ENCODE data around the gene PARD6B.
"Not testable (repeated sequence)": the region's sequence is repeated elsewhere in the genome, so short reads cannot be mapped to it uniquely, and the experiment has no call there.

Gene PARD6B

DNA sequence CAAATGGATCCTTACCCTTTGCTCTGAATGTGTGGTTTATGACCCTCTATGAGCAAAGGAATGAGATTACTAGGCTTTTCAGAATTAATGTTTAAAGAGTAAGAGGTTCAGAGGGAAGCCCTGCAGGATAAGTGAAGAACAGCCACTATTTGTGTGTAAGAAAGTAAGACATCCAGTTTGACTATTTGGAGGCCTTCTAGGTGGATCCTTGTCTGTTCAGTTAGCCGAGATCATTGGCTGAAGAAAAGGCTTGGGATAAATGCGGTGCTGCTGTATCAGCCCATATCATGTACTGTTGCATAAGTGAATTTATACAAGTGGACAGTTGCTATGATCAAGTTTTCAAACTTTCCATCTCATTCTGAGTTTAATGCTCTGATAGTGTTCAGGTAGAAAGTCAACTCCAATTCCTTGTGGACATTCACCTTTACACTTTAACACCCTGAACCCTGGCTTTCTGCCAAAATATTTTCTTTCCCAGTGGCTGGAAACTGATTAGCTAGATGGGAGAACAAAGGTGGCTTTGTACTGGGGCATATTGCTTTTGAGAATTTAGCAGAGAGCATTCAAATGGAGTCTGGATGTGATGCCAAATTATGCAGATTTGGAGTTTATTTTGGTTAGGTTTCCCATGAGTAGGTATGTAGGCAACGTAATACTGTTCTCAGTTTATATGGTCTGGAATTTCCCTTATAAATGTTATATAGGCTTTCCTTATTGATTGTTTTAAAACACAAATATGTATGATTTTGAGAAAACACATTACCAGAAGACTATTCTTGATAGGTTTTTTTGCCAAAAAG is 15.0 kb downstream of the PARD6B start:
- no peak for DNase-seq

DNA sequence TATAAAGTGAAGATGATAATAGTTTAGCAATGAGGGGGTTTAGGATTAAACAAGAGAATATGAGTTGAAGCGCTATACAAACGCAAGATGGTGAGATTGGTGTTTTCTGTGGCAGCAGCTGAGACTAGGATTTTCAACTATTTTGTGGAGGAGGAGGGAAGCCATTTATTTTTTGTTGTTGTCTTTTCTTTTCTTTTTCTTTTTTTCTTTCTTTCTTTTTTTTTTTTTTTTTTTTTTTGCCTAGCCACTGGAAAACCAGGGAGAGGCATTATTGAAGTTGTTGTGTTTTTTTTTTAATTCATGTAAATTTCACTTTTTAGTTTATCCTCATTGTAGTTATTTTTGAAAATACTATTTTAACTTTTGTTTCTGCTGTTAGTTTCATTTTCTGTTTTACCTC is 15.9 kb downstream of the PARD6B start:
- DNase-seq = no peak

DNA sequence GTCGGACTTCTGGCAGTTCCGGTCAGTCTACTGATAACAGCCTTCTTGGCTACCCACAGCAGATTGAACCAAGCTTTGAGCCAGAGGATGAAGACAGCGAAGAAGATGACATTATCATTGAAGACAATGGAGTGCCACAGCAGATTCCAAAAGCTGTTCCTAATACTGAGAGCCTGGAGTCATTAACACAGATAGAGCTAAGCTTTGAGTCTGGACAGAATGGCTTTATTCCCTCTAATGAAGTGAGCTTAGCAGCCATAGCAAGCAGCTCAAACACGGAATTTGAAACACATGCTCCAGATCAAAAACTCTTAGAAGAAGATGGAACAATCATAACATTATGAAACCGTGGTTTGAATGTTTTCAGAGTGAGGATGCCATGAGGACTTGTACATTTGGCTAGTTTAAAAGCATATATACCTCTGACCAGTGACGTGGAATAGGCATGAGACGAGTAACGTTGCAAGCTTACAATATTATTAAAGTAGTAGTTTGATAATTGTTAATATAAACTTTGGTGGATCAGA is 18.8 kb downstream of the PARD6B start:
- DNase-seq = no peak

DNA sequence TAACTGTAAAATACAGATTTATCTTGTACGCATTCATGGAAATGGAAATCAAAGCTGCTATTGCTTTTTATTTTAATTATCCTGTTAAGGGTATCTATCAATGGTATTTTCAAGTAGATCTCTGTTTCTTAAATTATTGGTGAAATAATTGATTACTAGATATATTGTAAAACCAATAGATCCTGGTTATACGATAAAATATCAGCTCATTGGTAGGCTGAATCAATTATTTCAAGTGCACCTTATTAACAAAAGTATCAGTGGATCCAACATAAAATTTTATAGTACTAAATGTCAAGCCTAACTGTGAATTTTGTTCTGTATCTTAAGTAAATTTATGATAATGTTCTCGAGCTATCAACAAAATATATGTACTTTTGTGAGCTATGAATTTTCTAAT is 21.8 kb downstream of the PARD6B start:
- DNase-seq = no peak

DNA sequence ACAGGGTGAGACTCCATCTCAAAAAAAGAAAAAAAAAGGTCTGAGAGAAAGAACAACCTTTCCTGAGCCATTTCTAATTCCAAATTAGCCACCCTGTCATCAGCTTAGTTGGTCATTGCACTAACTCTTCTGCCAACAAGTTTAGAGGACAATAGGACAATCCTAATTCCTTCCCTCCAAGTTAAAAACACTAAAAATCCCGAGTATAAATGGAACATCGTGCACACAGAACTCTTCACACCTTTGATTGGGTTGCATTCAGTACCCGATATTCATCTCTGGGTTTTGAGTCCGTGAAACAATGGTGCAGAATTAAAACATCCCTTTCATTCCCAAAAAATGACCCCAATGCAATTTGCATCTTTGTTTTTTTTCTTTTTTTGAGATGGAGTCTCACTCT is 23.0 kb downstream of the PARD6B start:
- no peak for DNase-seq

DNA sequence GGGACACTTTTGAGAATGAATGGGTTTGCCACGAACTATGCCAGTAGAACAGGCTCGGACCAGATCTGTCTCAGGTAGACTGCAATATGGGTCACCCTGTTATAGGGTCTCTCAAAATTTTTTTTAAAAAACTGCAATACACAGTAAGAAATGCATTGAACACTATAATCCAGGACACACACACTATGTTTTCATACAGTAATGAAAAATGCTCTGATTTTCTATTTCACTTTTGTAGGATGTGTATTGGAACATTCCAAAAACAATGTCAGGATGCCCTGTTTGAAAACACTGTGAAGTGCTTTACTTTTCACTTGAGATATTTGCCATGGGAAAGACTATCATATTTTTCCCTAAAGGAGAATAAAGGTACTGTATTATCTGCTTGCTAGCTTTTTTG is 25.1 kb downstream of the PARD6B start:
- DNase-seq = no peak

DNA sequence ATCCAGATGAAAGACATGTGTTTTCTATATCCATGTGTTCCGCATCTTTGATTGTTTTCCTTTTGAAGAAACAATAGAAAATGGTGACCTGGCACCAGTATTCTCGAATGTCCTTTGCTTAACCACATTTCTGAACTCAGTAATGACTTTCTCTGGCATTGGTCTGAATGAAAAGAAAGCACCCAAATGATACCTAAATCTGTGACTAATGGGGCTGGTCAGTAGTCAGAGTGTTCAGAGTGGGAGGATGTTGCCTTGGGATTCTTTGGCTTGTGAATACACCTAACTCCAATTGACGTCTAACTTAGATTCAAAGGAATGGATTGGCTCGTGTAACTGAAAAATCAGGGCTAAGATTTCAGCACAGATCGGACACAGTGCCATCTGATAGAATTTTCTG is 27.1 kb downstream of the PARD6B start:
- no peak for DNase-seq

DNA sequence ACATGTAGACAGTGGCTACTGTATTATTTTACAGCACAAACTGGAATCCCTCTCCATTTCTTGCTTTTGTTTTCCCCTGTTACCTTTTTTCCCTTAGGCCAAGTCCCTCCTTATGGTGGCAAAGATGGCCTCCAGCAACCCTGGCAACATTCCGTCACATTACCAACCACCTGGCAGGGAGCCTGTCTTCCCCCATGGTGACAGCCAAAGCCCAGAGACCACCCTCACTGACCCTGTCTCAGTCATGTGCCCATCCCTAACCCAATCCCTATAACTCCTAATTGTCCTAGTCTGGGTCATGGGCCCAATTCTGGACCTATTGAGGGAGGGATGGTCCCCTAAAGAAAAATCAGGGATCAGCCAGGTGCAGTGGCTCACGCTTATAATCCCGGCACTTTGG is 27.6 kb downstream of the PARD6B start:
- DNase-seq = no peak

DNA sequence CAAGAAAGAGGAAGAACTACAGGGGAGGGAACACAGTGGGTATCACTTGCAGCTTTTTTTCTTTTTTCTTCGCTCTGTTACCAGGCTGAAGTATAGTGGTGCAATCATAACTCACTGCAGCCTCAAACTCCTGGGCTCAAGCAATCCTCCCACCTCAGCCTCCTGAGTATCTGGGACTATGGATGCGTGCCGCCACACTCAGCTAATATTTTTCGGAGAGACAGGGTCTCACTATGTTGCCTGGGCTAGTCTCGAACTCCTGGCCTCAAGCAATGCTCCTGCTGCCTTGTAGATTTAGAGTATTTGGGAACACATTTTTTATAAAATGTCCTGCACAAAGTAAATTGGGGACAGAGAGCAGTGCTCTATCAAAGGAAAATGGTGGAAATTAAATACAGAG is 28.3 kb downstream of the PARD6B start:
- DNase-seq = no peak

DNA sequence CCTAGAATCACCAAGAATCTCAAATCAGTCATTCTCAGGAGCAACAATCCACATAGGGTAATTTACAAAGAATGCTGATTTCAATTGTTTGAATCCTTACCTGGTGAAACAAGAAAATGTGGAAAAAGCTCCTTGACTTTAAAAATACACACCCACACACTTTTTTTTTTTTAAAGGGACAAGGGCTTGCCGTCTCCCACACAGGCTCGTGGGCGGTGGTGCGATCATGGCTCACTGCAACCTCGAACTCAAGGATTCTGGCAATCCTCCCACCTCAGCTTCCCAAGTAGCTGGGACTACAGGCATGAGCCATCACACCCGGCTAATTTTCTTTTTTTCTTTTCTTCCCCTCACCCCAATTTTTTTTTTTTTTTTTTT is 30.7 kb downstream of the PARD6B start:
- no peak for DNase-seq

DNA sequence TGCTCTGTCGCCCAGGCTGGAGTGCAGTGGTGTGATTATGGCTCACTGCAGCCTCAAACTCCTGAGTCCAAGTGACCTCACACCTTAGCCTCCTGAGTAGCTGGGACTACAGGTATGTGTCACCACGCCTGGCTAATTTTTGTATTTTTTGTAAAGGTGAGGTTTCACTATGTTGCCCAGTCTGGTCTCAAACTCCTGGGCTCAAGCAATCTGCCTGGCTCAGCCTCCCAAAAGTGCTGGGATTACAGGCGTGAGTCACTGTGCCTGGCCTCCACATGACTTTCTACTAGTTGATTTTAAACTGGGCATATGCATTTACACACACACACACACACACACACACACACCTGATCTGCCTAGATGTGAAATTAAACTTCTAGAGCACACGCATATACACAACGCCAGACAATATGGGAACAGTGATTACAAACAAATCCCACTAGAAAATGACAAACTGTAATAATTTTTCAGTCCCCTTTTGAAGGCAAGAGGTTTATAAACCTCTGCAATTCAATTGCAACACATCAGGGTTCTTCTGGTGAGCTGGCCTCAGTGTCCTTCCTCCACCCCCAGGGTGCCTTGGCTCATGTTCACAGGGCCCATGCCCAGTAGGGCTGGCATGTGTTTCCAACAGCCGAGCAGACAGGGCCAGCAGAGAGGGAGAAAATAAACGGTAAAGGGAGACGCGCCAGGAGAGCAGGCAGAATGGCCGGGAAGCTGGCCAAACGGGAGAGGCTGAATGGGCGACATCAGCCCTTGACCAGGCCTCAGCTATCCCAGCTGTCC is 31.2 kb downstream of the PARD6B start:
- DNase-seq = no peak

DNA sequence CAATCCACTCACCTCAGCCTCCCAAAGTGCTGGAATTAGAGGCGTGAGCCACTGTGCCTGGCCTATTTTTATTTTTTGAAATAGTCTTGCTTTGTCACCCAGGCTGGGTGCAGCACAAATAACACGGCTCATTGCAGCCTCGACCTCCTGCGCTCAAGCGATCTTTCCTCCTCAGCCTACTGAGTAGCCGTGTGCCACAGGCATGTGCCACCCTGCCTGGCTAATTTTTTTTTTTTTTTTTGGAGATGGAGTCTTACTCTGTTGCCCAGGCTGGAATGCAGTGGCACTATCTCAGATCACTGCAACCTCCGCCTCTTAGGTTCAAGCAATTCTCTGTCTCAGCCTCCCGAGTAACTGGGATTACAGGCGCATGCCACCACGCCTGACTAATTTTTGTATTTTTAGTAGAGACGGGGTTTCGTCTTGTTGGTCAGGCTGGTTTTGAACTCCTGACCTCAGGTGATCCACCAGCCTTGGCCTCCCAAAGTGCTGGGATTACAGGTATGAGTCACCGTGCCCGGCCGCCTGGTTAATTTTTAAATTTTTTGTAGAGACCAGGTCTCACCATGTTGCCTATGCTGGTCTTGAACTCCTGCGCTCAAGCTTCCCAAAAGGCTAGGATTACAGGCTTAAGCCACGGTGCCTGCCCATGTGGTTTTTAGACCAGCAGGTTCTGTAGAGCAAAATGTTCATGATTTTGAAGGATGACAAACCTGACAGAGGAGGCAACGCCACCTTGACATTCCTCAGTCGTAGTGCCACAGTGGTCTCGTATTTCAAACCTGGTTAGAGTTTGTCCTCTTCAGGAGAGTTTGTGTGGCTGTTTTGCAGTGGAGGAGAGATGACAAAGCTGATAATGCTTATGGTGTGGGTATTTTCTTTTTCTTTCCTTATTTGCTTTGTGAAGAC is 32.4 kb downstream of the PARD6B start:
- not testable (repeated sequence) for DNase-seq

DNA sequence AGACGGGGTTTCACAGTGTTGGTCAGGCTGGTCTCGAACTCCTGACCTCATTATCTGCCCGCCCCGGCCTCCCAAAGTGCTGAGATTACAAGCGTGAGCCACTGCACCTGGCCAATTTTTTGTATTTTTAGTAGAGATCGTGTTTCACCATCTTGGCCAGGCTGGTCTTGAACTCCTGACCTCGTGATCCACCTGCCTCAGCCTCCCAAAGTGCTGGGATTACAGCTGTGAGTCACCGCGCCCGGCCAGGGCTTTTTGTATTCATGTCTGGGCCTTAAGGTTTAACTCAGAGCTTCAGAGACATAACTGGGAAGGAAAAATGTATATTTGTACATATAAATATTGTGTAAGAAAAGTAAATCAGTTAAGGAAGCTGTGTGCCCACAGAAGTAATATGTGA is 33.9 kb downstream of the PARD6B start:
- not testable (repeated sequence) for DNase-seq

DNA sequence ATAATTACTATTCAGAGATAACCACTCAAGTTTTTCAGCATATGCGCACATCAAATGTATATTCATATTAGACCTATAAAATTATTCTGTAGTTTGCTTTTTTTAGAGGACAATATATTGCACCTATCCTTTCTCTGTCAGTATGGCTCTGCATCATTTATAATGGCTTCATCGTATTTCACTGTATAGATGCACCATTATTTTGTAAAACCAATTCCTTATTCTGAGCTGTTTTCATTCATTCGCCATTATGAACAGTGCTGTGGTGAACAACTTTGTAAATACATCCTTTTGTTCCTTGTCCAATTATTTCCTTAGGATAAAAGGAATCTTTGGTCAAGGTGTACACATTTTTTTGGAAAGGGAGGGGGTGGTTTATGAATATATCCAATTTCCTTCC is 34.3 kb downstream of the PARD6B start:
- no peak for DNase-seq

DNA sequence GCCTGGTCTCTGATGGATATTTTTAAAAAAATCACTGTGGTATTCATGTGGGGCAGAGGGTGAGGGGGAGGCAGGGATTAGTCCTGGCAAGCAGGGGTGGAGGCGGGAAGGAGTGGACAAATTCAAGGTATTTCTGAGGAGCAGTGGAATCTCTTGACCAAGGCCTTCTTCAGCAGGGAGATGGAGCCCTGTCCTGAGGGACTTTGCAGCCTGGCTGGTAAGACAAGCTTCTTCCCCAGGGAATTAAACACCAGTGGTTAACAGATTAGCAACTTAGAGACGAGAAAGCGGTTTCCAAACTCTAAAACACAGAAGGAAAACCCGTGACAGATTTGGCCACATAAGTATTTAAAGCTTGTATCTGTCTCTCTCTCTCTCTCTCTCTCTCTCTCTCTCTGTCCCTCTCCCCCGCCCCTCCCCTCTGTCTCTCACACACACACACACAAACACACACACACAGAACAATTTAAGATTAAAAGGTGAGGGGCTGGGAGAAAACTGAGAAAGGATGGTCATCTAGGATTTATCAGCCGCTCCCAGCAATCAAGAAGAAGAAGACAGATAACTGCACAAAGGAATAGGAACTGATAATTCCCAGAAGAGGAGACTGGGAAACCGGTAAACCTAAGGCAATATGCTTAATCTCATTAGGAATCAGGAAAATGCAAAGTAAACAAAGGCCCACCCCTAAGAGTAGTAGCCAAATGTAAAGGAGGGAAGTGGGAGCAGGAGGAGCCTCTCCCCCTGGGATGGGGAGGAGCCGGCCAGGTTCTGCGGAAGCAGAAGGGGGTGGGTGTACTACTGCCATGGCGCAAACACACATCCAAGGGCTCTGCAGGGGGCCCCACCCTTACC is 35.8 kb downstream of the PARD6B start:
- not testable (repeated sequence) for DNase-seq

DNA sequence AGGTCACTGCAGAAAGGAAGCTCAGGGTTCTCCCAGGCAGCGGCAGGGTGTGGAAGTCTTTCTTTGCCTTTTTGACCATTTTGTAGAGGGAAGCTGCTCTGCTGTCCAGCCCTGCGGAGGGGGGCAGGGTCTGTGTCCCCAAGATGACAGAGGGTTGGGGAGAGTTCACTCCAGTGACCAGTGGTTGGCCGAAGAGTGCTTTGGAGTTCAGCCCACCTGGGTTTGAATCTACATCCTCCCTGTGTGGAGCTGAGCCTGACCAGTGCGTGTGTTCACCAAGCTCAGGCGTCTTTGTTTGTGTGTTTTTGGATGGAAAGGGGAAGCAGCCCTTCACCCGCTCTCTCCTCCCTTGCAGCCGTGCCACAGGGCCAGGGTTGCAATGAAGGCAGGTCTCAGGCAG is 37.6 kb downstream of the PARD6B start:
- DNase-seq = not testable (repeated sequence)

DNA sequence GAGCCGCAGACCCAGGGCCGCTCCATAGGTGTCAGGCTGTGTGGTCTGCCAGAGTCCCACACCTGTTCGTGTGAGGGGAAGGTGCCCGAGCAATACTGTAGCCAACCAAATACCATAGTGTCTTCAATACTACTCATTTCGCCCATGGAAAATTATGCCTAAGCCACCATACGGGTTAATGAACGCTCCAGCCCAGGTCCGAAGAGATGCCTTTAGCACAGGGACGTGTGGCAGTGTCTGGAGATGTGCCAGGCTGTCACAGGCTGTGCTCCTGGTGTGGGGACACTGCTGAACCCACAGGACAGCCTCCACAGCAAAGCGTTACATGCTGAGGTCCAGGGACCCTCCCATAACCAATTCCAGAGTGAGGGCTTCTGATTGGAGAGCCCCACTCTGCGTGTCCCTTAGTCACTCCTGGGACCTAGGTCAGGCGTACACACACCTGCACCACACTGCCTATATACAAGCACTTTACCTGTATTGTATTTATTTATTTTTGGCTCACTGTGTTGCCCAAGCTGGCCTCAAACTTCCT is 38.2 kb downstream of the PARD6B start:
- not testable (repeated sequence) for DNase-seq

DNA sequence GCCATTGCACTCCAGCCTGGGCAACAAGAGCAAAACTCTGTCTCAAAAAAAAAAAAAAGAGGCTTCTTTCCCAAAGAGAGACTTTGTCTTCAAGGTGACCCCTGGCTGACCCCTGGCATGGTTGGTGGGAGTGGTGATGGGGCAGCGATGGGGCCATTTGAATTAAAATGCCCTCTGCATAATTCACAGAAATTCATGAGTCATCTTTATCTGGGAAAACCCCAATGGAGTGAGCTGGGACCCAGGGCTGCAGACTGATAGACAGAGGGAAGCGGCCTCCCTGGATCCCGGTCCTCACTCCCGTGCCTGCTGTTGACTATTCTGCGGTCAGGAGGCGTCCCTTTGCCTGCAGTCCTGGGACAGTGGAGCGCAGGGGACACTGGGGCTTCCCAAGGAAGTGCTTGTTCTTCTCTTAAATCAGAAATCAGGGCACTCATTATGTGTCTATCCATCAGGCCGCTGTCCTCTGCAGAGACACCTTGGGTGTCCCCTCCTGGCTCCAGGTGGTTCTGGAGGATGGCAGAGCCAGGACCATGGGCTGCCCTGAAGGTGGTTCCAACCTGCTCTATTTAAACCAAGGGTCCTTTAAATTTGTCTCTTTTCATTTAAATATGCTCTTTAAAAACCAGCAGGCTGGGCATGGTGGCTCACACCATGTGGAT is 40.2 kb downstream of the PARD6B start:
- DNase-seq = not testable (repeated sequence)

DNA sequence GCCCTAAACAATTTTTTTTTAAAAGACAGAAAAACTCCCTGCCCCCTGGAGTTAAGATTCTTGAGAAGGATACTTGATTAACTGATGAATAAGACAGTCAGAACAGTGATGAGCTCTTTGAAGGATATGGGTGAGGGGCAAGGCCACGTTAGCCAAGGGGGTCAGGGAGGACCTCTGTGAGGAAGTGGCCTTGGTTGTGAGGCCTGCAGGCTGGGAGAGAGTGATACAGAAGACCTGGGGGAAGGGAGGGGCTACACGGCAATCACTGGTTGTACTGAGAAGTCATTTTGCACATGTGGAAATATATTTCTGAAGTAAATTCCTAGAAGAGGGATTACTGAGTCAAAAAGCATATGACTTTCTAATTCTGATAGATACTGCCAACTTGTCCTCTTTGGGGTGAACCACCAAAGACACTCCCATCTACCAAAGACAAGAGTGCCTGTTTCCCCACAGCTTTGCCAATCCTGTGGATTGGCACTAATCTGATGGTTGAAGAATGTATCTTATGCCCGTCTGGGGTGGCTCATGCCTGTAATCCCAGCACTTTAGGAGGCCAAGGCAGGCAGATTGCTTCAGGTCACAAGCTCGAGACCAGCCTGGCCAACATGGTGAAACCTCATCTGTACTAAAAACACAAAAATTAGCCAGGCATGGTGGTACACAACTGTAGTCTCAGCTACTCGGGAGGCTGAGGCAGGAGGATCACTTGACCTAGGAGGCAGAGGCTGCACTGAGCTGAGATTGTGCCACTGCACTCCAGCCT is 41.2 kb downstream of the PARD6B start:
- DNase-seq = no peak

DNA sequence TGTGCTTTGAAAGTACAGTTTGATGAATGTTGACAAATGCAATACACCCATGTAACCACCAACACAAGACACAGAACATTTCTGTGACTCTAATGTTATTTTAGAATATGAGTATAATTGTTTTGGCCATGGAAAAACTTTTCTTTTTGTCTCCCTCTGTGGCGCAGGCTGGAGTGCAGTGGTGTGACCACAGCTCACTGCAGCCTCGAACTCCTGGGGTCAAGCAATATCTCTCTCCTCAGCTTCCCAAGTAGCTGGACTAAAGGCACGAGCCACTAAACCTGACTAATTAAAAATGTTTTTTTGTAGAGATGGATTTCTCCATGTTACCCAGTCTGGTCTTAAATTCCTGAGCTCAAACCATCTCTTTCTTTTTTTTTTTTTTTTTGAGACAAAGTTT is 43.1 kb downstream of the PARD6B start:
- no peak for DNase-seq
